Measurements from ENCODE around the gene CELA2A.

DNA sequence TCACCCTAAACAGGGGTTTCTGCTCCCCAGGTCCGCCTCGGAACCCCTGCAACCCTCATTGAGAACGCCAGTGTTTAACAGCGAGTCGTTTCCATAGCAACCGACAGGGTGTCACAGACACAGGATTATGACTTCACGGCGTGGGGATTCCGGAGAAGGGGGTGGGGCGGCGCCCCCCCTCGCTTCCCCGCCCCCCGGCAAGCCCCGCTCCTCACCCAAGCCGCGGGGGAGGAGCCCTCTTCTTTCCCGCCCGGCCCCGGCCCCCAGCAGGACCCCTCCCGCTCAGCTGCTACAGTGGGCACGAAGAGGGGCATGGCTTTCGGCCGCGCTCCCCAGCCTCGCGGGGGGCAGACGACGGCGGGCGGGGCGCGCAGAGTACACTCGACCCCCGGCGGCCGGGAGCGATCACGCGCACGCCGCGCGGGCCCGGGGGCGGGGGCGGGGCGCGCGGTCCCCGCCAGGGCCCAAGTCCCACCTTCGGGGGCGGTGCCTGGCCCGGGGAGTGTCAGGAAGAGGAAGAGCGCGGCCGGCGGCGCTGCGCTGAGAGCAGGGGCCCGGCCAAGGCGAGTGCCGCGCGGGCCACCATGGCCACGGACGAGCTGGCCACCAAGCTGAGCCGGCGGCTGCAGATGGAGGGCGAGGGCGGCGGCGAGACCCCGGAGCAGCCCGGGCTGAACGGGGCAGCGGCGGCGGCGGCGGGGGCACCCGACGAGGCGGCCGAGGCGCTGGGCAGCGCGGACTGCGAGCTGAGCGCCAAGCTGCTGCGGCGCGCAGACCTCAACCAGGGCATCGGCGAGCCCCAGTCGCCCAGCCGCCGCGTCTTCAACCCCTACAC, 46.9 kb upstream of the CELA2A start, which contains the start of gene EFHD2:
- TF ChIP-seq, protein P1, sequence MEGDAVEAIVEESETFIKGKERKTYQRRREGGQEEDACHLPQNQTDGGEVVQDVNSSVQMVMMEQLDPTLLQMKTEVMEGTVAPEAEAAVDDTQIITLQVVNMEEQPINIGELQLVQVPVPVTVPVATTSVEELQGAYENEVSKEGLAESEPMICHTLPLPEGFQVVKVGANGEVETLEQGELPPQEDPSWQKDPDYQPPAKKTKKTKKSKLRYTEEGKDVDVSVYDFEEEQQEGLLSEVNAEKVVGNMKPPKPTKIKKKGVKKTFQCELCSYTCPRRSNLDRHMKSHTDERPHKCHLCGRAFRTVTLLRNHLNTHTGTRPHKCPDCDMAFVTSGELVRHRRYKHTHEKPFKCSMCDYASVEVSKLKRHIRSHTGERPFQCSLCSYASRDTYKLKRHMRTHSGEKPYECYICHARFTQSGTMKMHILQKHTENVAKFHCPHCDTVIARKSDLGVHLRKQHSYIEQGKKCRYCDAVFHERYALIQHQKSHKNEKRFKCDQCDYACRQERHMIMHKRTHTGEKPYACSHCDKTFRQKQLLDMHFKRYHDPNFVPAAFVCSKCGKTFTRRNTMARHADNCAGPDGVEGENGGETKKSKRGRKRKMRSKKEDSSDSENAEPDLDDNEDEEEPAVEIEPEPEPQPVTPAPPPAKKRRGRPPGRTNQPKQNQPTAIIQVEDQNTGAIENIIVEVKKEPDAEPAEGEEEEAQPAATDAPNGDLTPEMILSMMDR (IDR thresholded peaks at IDR 0.05), result peak in 2 of 5 experiments; percentile 18 to 28
- peak in 1 of 2 donors; percentile 43 for TF ChIP-seq EP300 (IDR thresholded peaks at IDR 0.05)
- TF ChIP-seq POLR2A (IDR thresholded peaks at IDR 0.05), result peak; percentile 36 to 85

All from tibial nerve (tissue), 4 donors.